Activated T-cell treated with anti-CD3 and anti-CD28 coated beads, Interleukin-2, amount 50 U/mL, for 1 hour (primary cell): Measurements from ENCODE around the gene SLC35A4.
"Not testable (repeated sequence)": the region's sequence is repeated elsewhere in the genome, so short reads cannot be mapped to it uniquely, and the experiment has no call there.

Experiments
- DNase-seq: peaks from one replicate; pipeline ENCODE4 v3.0.0-alpha.2; 2020

SLC35A4 gene

DNA sequence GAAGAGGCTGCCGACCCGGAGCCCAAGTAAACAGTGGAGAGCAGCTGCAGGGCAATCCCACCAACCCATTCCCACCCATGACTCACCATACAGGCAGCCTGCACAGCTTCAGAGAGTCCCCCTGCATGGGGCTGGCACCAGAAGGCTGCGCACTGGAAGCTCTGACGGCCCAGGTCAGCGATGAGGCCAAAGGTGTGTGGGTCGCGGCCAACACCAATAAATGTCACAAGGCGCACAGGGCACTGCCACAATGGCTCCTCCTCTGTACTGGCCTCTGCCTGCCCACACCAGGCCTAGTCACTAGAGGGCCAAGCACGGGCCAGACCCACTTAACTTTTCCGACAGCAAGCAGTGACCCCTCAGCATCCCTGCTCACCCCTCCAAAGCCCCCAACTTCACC lies 4.4 kb upstream of the SLC35A4 start:
- no peak for DNase-seq

DNA sequence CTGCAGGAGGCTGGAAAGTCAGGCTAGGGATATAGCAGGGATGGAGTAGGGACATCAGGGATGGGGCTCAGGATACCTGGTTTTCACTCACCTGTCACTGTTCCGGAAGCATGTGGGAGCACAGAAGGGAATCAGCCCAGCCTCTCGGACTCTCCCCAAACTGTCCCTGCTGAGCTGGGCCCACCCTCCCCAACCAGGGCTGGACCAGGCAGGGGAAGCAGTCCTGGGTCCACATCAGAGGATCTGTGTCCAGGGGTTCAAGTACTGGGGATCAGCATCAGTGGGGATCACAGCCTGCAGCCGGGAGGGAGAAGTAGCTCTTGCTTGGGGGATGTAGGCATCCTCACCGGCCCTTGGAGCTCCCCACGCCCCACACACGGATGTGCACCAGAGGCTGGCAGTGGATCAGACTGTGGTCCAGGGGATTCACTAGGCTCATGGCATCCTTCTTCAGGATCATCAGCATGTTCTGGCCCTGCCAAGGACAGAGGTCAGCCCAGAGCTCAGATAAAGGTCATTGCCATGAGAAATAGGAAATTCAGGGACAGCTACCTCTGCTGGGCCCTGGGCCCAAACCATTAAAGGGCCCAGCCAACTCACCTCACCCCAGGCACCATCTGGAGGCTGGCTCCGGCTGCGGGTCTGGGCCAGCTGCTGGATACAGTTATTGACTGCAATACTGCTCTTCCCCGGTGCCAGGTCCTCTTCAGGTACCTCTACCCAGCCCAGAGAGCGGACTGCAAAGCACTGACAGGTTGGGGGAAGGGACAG lies 2.7 kb upstream of the SLC35A4 start:
- DNase-seq: no peak

DNA sequence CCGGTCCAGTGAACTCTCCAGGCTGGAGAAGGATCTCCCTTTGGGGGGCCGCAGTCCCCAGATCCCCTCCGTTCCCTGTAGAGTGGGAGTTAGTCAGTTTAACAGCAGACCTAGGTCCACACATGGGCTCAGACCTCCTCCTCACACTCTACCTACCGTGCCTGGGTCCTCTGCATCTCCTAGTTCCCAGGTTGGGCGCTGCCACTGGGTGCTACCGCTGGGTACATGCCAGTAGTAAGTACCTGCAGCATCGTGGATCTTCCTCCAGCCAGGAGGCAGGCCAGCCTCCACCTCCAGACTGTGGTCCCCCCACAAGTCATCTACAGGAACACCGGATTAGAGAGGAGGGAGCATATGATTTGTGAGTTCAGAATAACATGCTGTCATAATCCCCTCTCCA lies 1.0 kb upstream of the SLC35A4 start:
- no peak for DNase-seq

DNA sequence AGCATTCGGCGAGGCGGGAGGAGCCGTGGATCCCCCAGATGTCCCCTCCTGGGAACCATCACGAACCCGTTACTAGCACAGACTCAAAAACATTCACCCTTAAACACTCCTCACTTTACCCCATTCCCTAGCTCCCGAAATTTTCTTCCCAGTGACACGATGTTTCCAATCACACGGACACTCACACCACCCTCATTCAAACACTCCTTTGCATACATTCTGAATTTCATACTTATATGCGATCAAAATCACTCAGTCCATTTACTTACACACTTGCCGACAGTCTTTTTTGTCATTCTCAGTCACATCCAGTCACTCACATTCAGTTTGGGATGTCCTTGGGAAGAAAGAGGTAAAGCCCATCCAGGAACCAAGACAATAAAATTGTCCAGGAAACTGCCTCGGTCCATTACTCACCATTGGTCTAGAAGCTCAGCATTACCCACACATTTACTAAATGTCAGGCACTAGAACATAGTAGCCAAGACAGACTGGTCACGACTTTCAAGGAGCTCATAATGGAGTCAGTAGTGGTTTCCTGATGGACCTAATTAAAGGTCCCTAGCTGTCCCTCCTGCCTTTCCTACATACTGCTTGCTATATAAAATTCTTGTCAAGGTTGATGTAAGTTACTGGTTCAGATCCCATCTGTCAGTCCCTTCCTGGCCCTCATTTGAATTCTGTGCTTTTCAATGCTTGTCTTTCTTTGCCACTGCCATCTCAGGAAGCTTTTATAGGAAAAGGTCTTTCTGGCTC lies 574 bp downstream of the SLC35A4 start:
- DNase-seq: no peak

DNA sequence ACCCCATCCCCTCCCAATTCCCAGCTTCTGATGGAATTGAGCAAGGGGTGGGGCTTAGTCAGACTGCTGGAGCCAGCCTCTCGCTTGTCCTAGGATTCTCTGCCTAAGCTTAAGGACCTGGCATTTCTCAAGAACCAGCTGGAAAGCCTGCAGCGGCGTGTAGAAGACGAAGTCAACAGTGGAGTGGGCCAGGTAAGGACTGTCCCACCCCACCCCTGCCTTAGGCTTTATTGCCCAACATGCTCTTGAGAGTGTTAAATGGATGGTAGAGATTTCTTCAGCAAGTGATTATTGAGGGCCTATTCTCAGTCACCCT lies 1.1 kb downstream of the SLC35A4 start:
- no peak for DNase-seq

DNA sequence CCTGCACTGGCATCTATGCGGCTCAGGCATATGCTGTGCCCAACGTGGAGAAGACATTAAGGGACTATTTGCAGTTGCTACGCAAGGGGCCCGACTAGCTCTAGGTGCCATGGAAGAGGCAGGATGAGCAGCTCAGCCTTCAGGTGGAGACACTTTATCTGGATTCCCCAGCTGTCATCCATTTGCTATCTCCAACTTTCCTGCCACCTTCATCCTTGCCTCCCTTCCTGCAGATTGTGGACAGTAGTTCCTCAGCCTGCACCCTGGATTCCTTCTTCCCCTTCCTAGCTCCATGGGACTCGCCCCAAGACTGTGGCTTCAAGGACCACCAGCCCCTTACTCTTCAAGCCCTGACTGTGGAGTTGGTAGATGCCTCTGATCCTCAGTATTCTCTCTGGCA lies 2.0 kb downstream of the SLC35A4 start:
- DNase-seq: no peak

DNA sequence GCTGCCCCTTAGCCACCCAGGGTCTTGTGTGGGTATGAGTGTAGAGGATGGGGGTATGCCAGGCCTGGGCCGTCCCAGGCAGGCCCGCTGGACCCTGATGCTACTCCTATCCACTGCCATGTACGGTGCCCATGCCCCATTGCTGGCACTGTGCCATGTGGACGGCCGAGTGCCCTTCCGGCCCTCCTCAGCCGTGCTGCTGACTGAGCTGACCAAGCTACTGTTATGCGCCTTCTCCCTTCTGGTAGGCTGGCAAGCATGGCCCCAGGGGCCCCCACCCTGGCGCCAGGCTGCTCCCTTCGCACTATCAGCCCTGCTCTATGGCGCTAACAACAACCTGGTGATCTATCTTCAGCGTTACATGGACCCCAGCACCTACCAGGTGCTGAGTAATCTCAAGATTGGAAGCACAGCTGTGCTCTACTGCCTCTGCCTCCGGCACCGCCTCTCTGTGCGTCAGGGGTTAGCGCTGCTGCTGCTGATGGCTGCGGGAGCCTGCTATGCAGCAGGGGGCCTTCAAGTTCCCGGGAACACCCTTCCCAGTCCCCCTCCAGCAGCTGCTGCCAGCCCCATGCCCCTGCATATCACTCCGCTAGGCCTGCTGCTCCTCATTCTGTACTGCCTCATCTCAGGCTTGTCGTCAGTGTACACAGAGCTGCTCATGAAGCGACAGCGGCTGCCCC lies 2.6 kb downstream of the SLC35A4 start:
- no peak for DNase-seq

DNA sequence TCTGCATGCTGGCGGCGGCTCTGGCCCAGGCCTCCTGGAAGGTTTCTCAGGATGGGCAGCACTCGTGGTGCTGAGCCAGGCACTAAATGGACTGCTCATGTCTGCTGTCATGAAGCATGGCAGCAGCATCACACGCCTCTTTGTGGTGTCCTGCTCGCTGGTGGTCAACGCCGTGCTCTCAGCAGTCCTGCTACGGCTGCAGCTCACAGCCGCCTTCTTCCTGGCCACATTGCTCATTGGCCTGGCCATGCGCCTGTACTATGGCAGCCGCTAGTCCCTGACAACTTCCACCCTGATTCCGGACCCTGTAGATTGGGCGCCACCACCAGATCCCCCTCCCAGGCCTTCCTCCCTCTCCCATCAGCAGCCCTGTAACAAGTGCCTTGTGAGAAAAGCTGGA lies 3.2 kb downstream of the SLC35A4 start:
- no peak for DNase-seq

DNA sequence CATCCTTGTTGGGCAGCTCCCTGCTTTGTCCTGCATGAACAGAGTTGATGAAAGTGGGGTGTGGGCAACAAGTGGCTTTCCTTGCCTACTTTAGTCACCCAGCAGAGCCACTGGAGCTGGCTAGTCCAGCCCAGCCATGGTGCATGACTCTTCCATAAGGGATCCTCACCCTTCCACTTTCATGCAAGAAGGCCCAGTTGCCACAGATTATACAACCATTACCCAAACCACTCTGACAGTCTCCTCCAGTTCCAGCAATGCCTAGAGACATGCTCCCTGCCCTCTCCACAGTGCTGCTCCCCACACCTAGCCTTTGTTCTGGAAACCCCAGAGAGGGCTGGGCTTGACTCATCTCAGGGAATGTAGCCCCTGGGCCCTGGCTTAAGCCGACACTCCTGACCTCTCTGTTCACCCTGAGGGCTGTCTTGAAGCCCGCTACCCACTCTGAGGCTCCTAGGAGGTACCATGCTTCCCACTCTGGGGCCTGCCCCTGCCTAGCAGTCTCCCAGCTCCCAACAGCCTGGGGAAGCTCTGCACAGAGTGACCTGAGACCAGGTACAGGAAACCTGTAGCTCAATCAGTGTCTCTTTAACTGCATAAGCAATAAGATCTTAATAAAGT lies 3.9 kb downstream of the SLC35A4 start:
- no peak for DNase-seq

DNA sequence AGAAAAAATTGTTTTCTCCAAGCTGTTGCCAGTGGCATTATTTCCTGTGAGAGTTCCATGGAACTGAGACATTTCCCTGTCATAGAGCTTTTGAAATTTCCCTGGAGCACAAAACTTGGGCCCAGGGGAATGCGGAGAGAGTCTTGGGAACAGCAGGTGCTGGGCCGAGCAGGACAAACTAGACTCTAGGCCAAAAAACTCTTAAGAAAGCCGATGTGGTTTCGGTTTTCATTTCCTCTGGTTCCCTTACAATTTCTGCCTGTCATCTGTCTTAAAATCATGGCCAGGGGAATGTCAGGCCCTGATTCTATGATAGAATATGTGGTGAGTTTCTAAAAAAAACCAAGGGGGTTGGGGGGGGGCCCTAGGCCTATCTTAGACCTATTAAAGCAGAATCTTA lies 4.6 kb downstream of the SLC35A4 start:
- DNase-seq: no peak

DNA sequence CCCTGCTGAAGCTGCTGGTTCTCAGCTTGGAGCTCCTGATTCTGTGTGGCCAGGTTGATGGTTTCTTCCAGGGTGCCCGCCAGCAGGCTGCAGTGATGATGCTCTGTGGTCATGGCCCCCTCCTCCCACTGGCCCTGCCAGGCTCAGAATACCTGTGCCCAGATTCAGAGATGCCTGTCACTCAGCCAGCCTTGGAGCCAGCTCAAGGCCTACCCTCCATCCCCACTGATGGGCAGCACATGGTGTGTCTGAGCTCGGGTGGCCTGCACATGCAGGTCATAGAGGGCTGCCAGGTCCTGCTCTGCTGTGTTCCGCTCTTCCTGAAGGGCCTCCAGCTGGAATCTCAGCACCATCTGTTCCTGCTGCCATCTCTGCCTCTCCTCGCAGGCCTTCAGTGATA lies 5.4 kb downstream of the SLC35A4 start:
- DNase-seq: no peak

DNA sequence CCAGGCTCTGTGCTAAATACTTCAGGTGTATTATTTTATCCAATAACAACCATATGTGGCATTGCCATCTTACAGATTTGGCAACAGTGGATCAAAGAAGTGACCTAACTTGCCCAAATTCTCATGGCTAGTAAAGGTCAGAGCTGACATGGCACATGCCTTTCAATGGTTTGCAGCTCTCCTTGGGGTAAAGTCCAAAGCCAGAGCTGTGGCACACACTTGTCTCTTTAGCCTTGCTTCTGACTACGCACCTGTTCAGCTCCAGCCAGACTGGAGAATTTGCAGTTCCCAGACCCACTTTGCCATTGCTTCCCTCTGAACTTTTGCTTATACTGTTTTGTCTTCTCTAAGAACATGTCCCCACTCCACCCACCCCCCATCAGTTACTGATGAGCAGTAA lies 5.9 kb downstream of the SLC35A4 start:
- DNase-seq: no peak

DNA sequence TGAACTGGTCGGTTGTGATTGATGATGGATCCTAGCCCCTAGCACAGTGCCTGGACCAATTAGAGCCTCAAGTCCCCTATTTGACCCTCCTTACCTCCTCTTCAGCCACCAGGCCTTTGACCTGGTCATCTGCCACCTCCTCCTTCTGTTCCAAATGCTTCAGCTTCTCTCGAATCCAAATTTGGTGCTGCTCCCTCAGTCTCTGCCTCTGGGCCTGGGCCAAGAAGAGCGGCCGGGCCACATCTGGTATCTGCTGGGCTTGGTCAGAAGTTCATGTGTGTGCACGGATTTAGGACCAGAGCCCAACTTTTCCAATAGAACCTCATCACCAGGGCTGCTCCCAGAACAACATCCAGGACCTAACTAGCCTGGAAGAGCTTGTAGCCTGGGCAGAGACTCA lies 6.5 kb downstream of the SLC35A4 start:
- DNase-seq: no peak

DNA sequence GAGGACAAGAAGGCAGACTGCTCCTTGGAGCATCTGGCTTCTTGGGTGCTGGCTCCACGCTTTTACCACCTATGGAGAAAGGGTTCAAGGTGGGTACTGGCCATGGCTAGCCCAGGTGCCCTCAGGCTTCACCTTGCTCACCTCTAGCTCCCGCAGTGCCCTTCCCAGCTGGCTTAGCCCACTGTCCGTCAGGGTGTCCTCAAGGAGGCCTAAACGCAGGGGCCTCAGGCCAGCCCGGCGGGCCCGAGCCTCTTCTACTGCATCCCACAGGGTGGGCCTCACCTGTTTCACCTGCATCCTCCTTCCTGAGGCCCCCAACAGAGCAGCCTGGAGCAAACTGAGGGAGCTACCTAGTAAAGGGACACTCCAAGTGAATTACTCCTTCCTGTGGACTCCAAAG lies 9.1 kb downstream of the SLC35A4 start:
- no peak for DNase-seq

DNA sequence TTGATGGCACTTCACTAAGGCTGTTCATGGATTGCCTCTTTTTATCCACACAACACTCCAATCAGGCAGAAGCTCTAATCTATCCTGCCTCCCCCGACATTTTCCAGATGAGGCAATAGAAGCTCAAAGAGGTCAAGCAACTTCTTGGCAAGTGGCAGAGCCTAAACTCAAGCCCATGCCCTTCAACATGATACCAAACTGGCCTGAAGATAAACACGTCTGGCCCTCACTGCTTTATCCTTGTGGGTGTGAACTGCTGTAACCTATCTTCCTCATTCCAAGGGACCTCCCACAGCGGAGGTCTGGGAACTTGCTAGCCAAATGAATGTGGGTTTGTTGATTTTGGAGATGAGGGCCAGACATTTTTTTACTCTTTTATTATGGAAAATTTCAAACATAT lies 9.5 kb downstream of the SLC35A4 start:
- no peak for DNase-seq

DNA sequence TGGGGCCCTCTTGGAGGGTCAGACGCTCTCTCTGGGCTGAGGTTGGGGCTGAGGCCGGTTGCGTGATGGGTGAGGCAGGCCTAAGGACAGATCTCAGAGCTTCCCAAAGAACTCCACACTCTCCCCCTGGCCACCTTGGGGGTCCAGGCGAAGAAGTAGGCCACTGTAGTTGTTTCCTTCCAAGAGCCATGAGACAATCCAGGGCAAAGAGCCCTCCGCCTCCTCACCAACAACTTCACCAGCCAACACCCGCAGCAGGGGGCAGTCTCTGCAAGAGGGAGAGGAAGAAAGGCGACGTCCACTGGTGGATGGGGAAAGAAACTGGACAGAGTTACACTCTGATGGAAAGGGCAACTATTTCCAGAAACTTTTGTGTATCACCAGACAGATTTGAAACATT lies 10.7 kb downstream of the SLC35A4 start:
- no peak for DNase-seq

DNA sequence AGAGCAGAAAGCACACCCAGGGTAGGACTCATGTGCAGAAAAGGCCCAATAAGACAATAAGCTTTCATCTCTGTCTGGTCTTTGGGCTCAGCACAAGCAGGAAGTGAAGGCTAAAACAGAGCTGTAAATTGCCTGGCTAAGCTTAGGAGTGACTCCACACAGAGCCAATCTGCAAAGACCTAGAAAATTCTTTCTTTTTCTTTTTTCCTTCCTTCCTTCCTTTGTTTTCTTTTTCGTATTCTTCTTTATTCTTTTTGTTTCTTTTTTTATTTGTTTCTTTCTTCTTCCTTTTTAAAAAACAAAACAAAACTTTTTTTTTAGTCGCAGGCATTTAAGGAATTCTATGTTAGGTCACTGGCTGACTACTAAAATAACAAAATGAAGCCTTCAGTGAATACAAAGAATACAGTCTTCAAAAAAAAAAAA lies 12.2 kb downstream of the SLC35A4 start:
- no peak for DNase-seq

DNA sequence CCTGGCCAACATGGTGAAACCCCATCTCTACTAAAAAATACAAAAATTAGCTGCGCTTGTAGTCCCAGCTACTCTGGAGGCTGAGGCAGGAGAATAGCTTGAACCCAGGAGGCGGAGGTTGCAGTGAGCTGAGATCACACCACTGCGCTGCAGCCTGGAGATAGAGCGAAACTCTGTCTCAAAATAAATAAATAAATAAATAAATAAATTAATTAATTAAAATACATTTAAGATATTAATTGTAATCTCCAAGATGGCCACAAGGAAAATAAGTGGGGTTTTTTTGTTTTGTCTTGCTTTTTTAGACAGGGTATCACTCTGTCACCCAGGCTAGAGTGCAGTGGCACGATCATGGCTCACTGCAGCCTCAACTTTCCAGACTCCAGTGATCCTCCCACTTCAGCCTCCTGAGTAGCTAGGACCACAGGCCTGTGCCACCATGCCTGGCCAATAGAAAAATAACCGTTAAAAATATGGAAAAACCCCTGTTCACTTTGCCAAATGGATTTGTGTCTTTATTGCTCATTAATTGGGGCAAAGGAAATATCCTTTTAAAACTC lies 14.6 kb downstream of the SLC35A4 start:
- not testable (repeated sequence) for DNase-seq

DNA sequence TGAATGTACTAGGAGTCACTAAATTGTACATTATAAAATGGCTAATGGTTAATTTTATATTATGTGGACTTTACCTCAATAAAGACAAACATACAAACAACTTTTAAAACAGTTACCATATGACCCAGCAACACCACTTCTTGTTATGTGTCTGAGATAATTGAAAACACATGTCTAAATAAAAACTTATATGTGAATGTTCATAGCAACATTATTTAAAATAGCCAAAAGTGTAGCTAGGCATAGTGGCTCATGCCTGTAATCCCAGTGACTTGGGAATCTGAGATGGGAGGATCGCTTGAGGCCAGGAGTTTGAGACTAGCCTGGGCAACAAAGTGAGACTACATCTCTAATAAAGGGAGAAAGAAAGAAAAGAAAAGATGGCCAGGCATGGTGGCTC lies 22.9 kb downstream of the SLC35A4 start:
- no peak for DNase-seq

DNA sequence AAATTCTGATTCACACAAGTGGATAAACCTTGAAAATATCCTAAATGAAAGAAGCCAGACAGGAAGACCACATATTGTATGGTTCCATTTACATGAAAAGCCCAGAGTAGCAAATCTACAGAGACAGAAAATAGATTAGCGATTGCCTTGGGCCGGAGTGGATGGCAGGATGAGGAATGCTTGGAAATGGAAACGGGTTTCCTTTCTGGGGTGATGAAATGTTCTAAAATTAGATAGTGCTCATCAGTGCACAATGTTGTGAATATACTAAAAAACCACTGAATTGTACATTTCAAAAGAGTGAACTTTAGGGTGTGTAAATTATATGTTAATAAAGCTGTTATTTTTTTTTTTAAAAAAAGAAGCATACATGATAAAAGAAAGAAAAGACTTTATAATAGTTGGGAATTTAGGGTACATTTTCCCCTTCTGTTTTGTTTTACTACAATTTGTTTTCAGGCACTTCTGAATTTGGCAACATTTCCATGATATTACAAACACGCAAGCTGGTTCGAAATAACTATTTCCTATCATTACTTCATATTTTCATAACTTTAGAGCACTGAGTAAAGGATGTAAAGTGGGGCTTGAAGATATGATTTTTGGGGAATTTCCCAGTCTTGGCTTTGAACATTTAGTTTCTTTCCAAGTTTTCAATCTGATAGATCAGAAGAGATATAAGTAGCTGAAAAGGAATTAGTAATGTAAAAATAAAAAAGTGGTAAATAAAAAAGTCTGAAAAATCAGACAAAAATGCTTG lies 23.9 kb downstream of the SLC35A4 start:
- DNase-seq: no peak

DNA sequence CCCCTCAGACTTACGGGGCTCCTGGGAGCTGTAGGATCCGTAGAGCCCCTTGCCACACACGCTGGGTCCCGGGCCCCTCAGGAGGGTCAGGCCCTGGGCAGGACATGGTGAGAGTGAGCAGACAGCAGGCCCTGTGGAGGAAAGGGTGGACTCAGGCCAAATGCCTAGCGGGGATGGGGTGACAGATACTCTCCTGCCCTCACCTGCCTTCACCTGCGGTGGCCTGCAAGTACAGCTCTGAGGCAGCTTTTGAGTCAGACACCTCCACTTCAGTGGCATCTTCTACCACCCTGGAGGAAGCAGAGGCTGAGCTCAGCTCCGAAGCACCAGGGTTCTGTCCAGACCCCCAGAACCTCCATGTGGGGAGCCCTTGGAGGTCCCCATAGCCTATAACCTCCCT lies 26.2 kb downstream of the SLC35A4 start:
- DNase-seq: no peak

DNA sequence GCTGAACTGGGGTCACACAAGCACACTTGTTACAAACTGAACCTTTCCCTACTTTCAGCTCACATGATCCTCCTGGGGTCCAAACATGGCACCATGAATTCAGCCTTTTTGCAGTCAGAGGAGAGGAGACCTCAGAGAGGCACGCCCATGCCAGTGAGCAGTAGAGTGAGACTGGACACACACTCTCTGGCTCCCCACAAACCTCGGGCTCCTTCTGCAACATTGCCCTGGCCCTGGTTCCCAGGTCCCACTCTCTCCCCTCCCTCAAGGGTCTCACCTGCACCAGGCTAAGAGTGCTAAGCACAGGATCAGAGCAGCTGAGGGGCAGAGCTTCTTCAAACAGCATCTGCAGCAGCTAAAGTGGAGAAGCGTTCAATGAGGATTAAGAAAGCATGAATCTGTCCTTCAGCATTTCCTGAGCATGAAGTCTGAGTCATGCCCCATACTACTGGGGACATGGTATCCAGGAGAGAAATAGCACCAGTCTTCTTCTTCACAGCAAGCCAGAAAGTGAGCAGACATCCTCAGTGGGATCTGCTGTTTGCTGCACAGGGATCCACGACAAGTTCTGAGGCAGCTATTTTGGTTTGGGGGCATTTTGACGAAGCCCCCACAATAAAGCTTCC lies 27.2 kb downstream of the SLC35A4 start:
- DNase-seq: no peak
